SK-N-SH (cell line): ENCODE measurements around the gene AMMECR1L. TPM values are rescaled to one million over a fixed set of nuclear protein-coding genes. Genes with fewer than 3 reads are reported as not detected.

Experiments
- CTCF ChIA-PET: fragments of 300-600, 350-600 bp; formaldehyde crosslinking; extraction: SDS; loops from one replicate; lab custom pipeline; 2021; lab: Yijun Ruan, JAX
- POLR2A ChIA-PET: fragments of 350-600 bp; sonication (Branson Sonifier 250); formaldehyde crosslinking; extraction: SDS; loops from one replicate; lab custom pipeline; 2020; ENCODE audit warnings: antibody characterized with exemption, inconsistent platforms; lab: Yijun Ruan, JAX
- DNase-seq: peaks from one replicate; pipeline ENCODE4 v3.0.0; 2012
- H2AFZ ChIP-seq: fragments of 200-600 bp; sonication (generic); 2 replicates; pipeline ENCODE4 v1.8.1; 2016; ENCODE audit warnings: antibody characterized with exemption, mild to moderate bottlenecking, low read depth
- H3F3A ChIP-seq: fragments of 200-600 bp; sonication (generic); replicated peaks from 2 replicates; pipeline ENCODE3; 2016; ENCODE audit warnings: antibody characterized with exemption, mild to moderate bottlenecking; ENCODE audit not compliant: insufficient read depth
- H3K27ac ChIP-seq, 2 experiments: fragments of 200-500 bp in 1 of 2; fragments of 200-600 bp in 1 of 2; sonication (Bioruptor generic) in 1 of 2; sonication (generic), shearing (Covaris generic) in 1 of 2; 2 replicates each; pipeline versions ENCODE4 v1.5.1 to v1.6.1; 2014 to 2016; ENCODE audit warnings: low read depth in 2 of 2, inconsistent platforms in 1 of 2, low read length in 1 of 2, mild to moderate bottlenecking in 1 of 2, mixed read lengths in 1 of 2
- H3K27me3 ChIP-seq: fragments of 200-600 bp; sonication (generic), shearing (Covaris generic); 2 replicates; pipeline ENCODE4 v1.6.1; 2016; ENCODE audit warnings: mixed run types; ENCODE audit not compliant: insufficient read depth
- H3K36me3 ChIP-seq, 2 experiments: fragments of 200-500 bp in 1 of 2; fragments of 200-600 bp in 1 of 2; sonication (Bioruptor generic) in 1 of 2; sonication (generic) in 1 of 2; replicated peaks in 1 of 2; 2 replicates each; pipeline versions ENCODE3 to v1.5.1; 2014 to 2016; ENCODE audit warnings: low read length in 1 of 2, mild to moderate bottlenecking in 1 of 2; ENCODE audit not compliant: insufficient read depth in 2 of 2, control insufficient read depth in 1 of 2
- H3K4me1 ChIP-seq, 2 experiments: fragments of 200-500 bp in 1 of 2; fragments of 200-600 bp in 1 of 2; sonication (Bioruptor generic) in 1 of 2; sonication (generic), shearing (Covaris generic) in 1 of 2; 2 replicates each; pipeline versions ENCODE4 v1.5.1 to v1.6.1; 2014 to 2016; ENCODE audit warnings: low read depth in 1 of 2, low read length in 1 of 2, mixed run types in 1 of 2; ENCODE audit not compliant: insufficient read depth in 2 of 2, control insufficient read depth in 1 of 2
- H3K4me2 ChIP-seq: fragments of 200-600 bp; sonication (generic), shearing (Covaris generic); 2 replicates; pipeline ENCODE4 v1.6.1; 2017; ENCODE audit warnings: mixed run types
- H3K4me3 ChIP-seq, 2 experiments: fragments of 200-500 bp in 1 of 2; fragments of 200-600 bp in 1 of 2; sonication (Bioruptor generic) in 1 of 2; sonication (generic), shearing (Covaris generic) in 1 of 2; 2 replicates each; pipeline versions ENCODE4 v1.5.1 to v1.8.1; 2014 to 2016; ENCODE audit warnings: low read depth in 2 of 2, inconsistent platforms in 1 of 2, low read length in 1 of 2, mild to moderate bottlenecking in 1 of 2, mixed read lengths in 1 of 2, moderate library complexity in 1 of 2
- H3K79me2 ChIP-seq: fragments of 200-600 bp; sonication (generic); 2 replicates; pipeline ENCODE4 v1.8.1; 2017; ENCODE audit warnings: mild to moderate bottlenecking; ENCODE audit not compliant: insufficient read depth
- H3K9ac ChIP-seq: fragments of 200-600 bp; sonication (generic); 2 replicates; pipeline ENCODE4 v1.6.1; 2017; ENCODE audit warnings: mixed run types
- H3K9me2 ChIP-seq: fragments of 200-600 bp; sonication (generic); 2 replicates; pipeline ENCODE4 v1.6.1; 2017; ENCODE audit warnings: mixed run types
- H3K9me3 ChIP-seq: fragments of 200-600 bp; sonication (generic); 2 replicates; pipeline ENCODE4 v1.6.1; 2017; ENCODE audit warnings: mixed run types, mild to moderate bottlenecking, moderate library complexity
- H4K20me1 ChIP-seq: fragments of 200-600 bp; sonication (generic); 2 replicates; pipeline ENCODE4 v1.6.1; 2017; ENCODE audit warnings: mild to moderate bottlenecking, mixed run types; ENCODE audit not compliant: insufficient read depth
- EP300 ChIP-seq, 2 experiments: IDR thresholded peaks; 2 replicates each; pipeline versions ENCODE4 v1.4.0 to v1.6.1; 2012; ENCODE audit warnings: borderline replicate concordance in 1 of 2, low read depth in 1 of 2, low read length in 1 of 2
- FOXM1 ChIP-seq: IDR thresholded peaks from 2 replicates; pipeline ENCODE4 v1.4.0; 2012; ENCODE audit warnings: low read depth, mild to moderate bottlenecking
- PBX3 ChIP-seq: IDR thresholded peaks from 2 replicates; pipeline ENCODE4; 2012
- POLR2AphosphoS5 ChIP-seq: IDR thresholded peaks from 2 replicates; pipeline ENCODE4 v1.6.1; 2012; ENCODE audit warnings: low read depth, low read length
- REST ChIP-seq: IDR thresholded peaks from 2 replicates; pipeline ENCODE4 v1.6.1; 2012; ENCODE audit warnings: mild to moderate bottlenecking, low read depth, low read length, moderate library complexity
- RXRA ChIP-seq: IDR thresholded peaks from 2 replicates; pipeline ENCODE4 v1.4.0; 2012; ENCODE audit warnings: low read depth, mild to moderate bottlenecking, borderline replicate concordance
- SMC3 ChIP-seq: IDR thresholded peaks from 2 replicates; pipeline ENCODE4 v1.6.1; 2012; ENCODE audit warnings: low read depth, low read length, improper control_type of control experiment
- TAF1 ChIP-seq: IDR thresholded peaks from 2 replicates; pipeline ENCODE4 v1.6.1; 2012; ENCODE audit warnings: low read depth, mild to moderate bottlenecking, low read length, moderate library complexity, borderline replicate concordance
- TCF12 ChIP-seq: IDR thresholded peaks from 2 replicates; pipeline ENCODE4 v1.4.0; 2012
- USF1 ChIP-seq: IDR thresholded peaks from 2 replicates; pipeline ENCODE4 v1.4.0; 2012; ENCODE audit warnings: low read depth, borderline replicate concordance
- YY1 ChIP-seq: IDR thresholded peaks from 2 replicates; pipeline ENCODE4 v1.4.0; 2012; ENCODE audit warnings: low read depth, mild to moderate bottlenecking
- WGBS: methylation state at CpG from one replicate; pipeline ENCODE4 v1.1.6; 2017; ENCODE audit warnings: low lambda C conversion rate; 5-methylcytosine and 5-hydroxymethylcytosine counted together
- polyA plus RNA-seq, 3 experiments: library from polyadenylated mRNA; depleted of rRNA; stranded (reverse); fragments of >200 nt; gene quantifications; 2 replicates each; pipeline ENCODE4 v1.2.3, GENCODE V29; 2012
- TF ChIP-seq, protein P1 (sequence below): IDR thresholded peaks from 2 replicates; pipeline ENCODE4 v1.4.0; 2012; ENCODE audit warnings: low read depth, borderline replicate concordance
- TF ChIP-seq, protein P2 (sequence below): IDR thresholded peaks from 2 replicates; pipeline ENCODE4 v1.4.0; 2012; ENCODE audit warnings: low read depth

AMMECR1L gene
- polyA plus RNA-seq, 1 of the 3 experiments (the other 2 are of a cell fraction) = 11.0 TPM

GRCh38 chr2:127906206-127906926 is 20.6 kb upstream of the AMMECR1L start:
- H3K27ac ChIP-seq = no peak overlapping the region
- no peaks in the 10 kb centered on the region for H3K9me2 ChIP-seq
- ChIA-PET CTCF (interaction anchor here (0.9 kb wide), 1 partner anchor 21 kb away, joined by 3 read pairs; no protein-coding TSS in a partner anchor), POLR2A (no interaction called here)
- no peak for DNase-seq
- no peak overlapping the region for H3K4me3 ChIP-seq
- no peaks in the 10 kb centered on the region for H4K20me1 ChIP-seq
- H2AFZ ChIP-seq = no peak overlapping the region
- H3K27me3 ChIP-seq = no peaks in the 10 kb centered on the region
- H3F3A ChIP-seq = no peaks in the 10 kb centered on the region
- TF ChIP-seq USF1 (no peak), REST (no peak), PBX3 (no peak)
- TF ChIP-seq, protein P1, sequence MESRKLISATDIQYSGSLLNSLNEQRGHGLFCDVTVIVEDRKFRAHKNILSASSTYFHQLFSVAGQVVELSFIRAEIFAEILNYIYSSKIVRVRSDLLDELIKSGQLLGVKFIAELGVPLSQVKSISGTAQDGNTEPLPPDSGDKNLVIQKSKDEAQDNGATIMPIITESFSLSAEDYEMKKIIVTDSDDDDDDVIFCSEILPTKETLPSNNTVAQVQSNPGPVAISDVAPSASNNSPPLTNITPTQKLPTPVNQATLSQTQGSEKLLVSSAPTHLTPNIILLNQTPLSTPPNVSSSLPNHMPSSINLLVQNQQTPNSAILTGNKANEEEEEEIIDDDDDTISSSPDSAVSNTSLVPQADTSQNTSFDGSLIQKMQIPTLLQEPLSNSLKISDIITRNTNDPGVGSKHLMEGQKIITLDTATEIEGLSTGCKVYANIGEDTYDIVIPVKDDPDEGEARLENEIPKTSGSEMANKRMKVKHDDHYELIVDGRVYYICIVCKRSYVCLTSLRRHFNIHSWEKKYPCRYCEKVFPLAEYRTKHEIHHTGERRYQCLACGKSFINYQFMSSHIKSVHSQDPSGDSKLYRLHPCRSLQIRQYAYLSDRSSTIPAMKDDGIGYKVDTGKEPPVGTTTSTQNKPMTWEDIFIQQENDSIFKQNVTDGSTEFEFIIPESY = no peak
- H3K79me2 ChIP-seq = no peaks in the 10 kb centered on the region
- H3K4me1 ChIP-seq = no peaks in the 10 kb centered on the region; a peak in 1 of 4 replicates
- H3K9me3 ChIP-seq = no peaks in the 10 kb centered on the region
- H3K36me3 ChIP-seq = no peaks in the 10 kb centered on the region
- no peak overlapping the region for H3K4me2 ChIP-seq
- H3K9ac ChIP-seq = no peak overlapping the region
- whole genome bisulfite sequencing = 59% methylated on average over 13 of the region's 21 CpGs

GRCh38 chr2:127901339-127902056 is 15.7 kb upstream of the AMMECR1L start:
- no peak for DNase-seq
- CTCF ChIA-PET = interaction anchor here (0.5 to 0.9 kb wide), 2 partner anchors 9 to 41 kb away, joined by 3 to 4 read pairs; no protein-coding TSS in a partner anchor
- Histone ChIP-seq H4K20me1 (no peaks in the 10 kb centered on the region), H3K4me3 (no peak overlapping the region), H3K27me3 (no peaks in the 10 kb centered on the region), H3K4me1 (no peaks in the 10 kb centered on the region; a peak in 1 of 4 replicates), H3F3A (no peaks in the 10 kb centered on the region), H2AFZ (no peak overlapping the region), H3K9ac (no peak overlapping the region), H3K9me2 (no peaks in the 10 kb centered on the region), H3K79me2 (no peaks in the 10 kb centered on the region), H3K27ac (no peak overlapping the region), H3K4me2 (no peak overlapping the region), H3K9me3 (no peaks in the 10 kb centered on the region), H3K36me3 (no peaks in the 10 kb centered on the region)
- POLR2A ChIA-PET = no interaction called here
- 84% methylated on average over 12 of the region's 12 CpGs for WGBS
- TF ChIP-seq USF1 (no peak), RXRA (no peak), EP300 (IDR thresholded peaks at IDR 0.05; ENCODE audit: borderline replicate concordance in 1 of 2, low read depth in 1 of 2, low read length in 1 of 2) (no peak), SMC3 (no peak), POLR2AphosphoS5 (no peak), TAF1 (no peak), TCF12 (no peak), FOXM1 (no peak), YY1 (no peak)
- TF ChIP-seq, protein P1 = no peak
- TF ChIP-seq, protein P2, sequence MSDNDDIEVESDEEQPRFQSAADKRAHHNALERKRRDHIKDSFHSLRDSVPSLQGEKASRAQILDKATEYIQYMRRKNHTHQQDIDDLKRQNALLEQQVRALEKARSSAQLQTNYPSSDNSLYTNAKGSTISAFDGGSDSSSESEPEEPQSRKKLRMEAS = no peak
